GM12878 (cell line): Measurements from ENCODE around the gene TXNRD3.

Experiments
- BCL11A ChIP-seq: IDR thresholded peaks from 2 replicates; pipeline ENCODE4 v1.6.1; 2011; ENCODE audit warnings: low read depth, low read length
- BRCA1 ChIP-seq: IDR thresholded peaks from 2 replicates; pipeline ENCODE4 v1.6.1; 2011; ENCODE audit warnings: low read depth, low read length, improper control_type of control experiment
- POLR2AphosphoS5 ChIP-seq: IDR thresholded peaks from 2 replicates; pipeline ENCODE4 v1.6.1; 2011; ENCODE audit warnings: mild to moderate bottlenecking, low read length, inconsistent platforms
- POU2F2 ChIP-seq: IDR thresholded peaks from 3 replicates; pipeline ENCODE4 v1.6.1; 2011; ENCODE audit warnings: low read depth, mild to moderate bottlenecking, low read length, borderline replicate concordance

GRCh38 chr3:126570103-126570541 lies 84.8 kb downstream of the TXNRD3 start:
- TF ChIP-seq BRCA1 (no peak), BCL11A (no peak), POU2F2 (no peak), POLR2AphosphoS5 (no peak)
